Activated CD4-positive, CD25-positive, alpha-beta regulatory T cell treated with anti-CD3 and anti-CD28 coated beads, Interleukin-2, amount 50 U/mL, for 72 hours (primary cell): ENCODE results near the gene AGBL3.

ENCODE experiments used
- DNase-seq: peaks from one replicate; pipeline ENCODE4 v3.0.0; 2021

Gene AGBL3

DNA sequence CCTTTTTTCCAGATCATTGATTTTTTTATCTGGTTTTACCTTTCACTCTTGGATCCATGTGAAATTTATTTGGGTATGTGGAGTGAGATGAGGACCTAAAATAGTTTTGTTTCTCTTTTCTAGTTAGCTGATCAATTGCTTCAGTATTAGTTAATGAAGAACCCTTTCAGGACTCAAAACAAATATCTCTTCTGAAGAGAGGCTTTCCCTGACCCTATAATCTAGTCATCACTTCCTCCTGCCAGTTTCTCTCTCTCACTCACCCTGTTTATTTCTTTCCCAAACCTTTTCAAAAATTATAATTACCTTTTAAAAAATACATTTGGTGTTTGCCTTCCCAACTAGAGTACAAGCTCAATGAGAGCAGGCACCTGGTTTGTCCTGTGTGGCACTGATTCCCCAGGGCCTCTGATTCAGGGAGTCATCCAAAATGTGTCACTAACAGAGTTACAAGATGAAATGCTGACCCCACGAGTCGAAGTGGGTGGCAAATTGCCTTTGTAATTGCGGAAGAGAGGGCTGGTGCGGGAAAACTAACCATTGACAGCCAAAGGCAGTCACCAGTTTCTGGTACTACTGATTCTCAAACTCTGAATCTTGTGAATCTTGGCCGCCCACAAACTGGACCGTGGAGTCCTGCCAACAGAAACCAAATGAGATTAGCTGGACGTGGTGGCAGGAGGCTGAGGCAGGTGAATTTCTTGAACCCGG is 163.9 kb downstream of the AGBL3 start:
- no peak for DNase-seq

GRCh38 chr7:135151132-135151531 is 164.8 kb downstream of the AGBL3 start:
- no peak for DNase-seq

DNA sequence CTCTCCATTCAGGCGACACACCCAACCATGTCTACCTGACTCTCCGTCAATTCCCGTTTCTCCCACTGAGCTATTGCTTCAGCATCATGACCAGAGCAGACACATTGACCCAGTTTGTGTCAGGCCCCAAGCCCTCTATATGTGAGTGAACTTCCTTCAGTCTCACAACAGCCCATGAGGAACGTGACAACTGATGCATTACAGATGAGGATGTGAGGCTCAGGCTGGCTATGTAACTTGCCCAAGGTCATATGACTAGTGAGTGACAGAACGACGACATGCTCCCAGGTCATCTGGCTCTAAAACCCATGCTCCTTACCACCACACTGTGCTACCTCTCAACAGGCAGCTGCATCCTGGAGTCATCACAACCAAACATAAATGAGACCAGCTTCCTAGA is 165.2 kb downstream of the AGBL3 start:
- DNase-seq, result no peak

- no peak for DNase-seq
Observed at GRCh38 chr7:135152442-135152841, 166.1 kb downstream of the AGBL3 start.

GRCh38 chr7:135154734-135155133 is 168.4 kb downstream of the AGBL3 start:
- DNase-seq, result no peak

DNA sequence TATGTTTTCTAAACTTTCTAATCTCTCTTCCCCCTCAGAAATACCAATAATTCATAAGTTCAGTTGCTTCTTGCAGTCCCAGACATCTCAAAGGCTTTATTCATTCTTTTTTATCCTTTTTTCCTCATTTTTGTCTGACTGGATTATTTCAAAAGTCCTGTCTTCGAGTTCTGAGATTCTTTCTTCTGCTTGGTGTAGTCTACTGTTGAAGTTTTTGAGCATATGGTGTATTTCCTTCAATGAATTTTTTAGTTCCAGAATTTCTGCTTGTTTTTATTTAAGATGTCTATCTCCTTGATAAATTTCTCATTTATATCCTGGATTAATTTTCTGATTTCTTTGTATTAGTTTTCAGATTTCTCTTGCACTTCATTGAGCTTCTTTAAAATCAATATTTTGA is 170.0 kb downstream of the AGBL3 start:
- no peak for DNase-seq

GRCh38 chr7:135158141-135158655 is 171.9 kb downstream of the AGBL3 start:
- no peak for DNase-seq

- DNase-seq, result no peak
Observed at GRCh38 chr7:135158874-135159273, 172.6 kb downstream of the AGBL3 start.

DNA sequence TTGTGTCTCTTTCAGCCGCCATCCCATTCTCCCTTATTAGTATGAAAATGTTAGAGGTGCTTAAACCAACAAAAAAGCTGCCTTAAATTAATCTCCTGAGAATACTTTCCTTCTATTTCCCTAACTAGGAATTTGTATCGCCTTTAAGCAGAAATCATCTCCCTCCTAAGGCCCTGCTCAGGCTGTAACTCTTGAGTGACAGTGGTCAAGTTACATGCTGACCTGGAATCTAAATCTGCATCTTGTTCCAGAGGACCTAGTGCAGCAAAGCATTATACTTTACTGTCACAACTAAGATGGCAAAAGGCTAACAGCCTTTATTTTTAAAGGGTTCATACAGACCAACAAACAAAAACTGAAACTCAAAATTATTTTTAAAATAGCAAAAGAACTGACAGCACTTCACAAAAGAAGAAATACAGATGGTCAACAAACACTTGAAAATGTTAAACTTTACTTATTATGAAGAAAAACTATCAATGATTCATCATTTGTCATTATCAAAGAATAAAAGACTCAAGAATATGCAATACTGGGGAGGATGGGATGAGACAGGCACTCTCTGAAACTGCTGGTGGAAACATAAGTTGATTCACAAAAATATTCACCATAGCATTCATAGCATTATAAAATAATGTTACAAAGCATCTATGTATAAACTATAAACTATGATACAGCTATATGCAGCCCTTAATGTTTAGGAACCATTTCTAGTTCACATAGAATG is 173.2 kb downstream of the AGBL3 start:
- no peak for DNase-seq

- DNase-seq, result no peak
Observed at GRCh38 chr7:135160098-135160857, 174.0 kb downstream of the AGBL3 start.

- no peak for DNase-seq
Observed at GRCh38 chr7:135160858-135161653, 174.7 kb downstream of the AGBL3 start.

DNA sequence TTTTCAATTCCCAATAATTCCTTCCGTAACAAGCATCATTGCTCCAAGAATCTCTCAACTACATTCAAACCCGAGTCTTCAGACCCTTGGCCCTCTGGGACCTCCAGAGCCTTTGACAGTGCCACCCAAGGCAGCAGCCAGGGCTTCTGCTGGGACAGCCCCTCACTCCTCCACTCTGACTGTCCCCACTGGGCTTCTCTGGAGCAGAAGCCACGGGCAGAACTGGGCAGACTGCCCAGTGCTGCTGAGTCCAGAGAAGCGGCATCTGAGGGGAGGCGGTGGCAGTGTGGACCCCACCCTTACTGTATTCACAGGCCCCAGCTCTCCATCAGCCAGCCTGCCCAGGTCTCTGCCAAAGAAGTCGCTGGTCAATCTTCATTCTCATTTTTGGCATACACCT is 175.4 kb downstream of the AGBL3 start:
- no peak for DNase-seq

DNA sequence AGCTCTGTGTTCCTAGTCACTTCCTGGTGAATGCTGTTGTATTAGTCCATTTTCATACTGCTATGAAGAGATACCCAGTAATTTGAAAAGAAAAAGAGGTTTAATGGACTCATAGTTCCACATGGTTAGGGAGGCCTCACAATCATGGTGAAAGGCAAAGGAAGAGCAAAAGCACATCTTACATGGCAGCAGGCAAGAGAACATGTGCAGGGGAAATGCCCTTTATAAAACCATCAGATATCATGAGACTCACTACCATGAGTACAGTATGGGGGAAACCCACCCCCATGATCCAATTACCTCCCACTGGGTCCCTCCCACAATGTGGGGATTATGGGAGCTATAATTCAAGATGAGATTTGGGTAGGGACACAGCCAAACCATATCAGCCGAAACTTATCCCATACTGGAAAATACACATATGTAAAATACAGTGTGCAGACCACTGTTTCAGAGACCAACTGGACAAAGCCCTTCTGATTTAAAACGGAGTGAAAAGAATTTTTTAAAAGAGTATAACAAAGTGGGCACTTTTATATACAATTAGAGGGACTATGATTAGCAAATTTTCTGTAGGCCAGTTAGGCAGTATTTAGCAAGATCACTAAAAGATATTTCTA is 176.2 kb downstream of the AGBL3 start:
- DNase-seq, result no peak

GRCh38 chr7:135164357-135165061 is 178.2 kb downstream of the AGBL3 start:
- DNase-seq, result no peak

- DNase-seq, result no peak
Observed at GRCh38 chr7:135165862-135166261, 179.6 kb downstream of the AGBL3 start.

DNA sequence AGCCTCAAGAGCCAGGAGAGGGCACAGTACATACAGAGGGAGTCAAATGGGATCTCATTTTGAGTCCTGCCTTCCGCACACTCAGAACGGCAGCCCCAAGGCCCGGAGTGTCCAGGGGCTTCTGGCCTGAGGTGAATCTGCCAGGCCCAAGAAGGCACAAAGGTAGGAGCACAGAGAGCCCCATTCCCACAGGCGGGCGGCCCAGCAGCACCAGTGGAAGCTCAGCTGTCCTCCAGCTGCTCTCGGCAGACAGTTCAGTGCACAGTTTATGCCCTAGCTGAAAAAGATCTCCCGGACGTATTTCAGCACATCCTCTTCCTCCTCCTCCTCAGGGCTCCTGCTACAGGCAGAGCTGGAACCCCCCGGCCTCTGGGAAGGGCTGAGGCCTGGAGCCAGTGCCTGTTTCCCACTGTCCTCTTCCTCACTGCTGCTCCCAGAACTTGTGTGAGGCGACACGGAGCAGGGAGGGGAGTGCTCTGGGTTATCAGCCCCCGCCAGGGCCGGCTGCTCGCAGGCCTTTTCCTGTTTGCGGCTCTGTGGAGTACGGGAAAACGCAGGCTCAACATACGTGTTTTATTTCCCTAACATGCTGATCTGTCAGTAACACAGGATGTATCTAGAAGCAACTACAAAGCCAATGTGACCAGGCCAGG is 180.2 kb downstream of the AGBL3 start:
- no peak for DNase-seq

DNA sequence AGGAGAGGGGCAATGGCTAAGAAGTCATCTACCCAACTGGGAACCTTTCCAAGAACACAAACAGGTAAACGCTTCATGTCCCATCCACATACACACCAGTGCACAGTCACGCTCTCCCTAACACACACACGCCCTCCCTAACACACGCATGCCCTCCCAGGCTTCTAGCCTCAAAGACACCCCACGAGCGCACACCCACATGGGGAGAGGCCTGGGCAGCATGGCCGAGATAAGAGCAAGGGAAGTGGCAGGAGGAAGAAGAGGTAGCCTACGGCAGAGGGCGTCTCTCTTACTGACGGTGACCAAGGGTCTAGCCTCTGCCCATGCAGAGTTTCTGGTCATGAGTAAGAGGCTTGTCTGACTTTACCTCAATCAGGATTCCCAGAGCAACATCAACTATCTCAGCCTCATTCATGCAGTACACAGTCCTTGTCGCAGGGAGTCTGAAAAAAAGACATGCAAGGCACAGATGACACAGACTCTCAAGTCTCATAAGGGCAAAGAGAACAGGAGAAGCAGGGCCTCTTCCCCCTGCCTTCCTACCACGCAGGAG is 181.1 kb downstream of the AGBL3 start:
- no peak for DNase-seq

DNA sequence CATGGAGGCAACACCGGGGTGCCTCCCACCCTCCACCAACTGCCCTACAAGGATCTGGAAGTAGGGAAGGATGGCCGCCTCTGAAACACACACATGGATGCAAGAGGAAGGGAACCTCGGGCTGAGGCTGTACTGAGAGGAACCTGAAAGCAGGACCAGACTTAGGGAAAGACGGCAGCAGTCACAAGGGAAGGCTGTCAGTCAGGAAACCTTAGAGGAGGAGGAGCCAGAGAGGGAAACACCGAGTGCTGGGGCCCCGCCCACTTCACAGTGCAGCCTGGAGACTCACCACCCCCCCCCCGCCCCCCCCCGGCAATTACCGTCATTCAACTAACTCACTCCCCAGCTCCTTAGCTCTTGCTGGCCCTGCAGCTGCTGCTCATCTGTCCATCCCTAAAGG is 181.7 kb downstream of the AGBL3 start:
- no peak for DNase-seq

DNA sequence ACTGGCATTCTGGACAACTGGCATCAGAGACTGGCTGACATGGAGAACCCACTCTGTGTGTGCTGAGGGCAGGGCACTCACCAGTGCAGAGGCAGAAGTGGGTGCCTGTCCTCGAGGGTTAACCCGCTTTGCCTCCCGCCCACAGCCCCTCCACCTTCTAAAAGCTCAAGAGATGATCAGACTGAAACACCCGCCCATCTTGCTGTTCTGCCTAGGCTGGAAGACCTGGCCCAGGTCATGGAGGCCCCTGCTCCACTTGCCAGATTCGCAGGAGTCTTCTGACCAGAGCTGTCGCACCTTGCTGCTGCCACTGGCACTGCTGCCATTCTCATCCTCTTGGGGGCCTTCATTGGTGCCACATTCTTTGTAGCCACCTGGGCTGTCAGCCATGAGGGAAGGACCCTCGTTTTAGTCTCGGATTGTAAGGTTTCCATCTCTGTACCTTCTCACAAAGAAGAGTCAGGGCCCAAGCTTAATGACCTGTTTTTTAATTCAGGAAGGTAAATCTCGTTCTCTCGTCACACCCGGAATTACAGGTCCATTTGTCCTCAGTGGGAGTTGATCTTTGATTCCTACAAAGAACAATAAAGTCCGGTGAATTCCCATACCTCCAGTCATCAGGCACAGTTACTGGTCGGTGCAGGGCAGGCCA is 182.3 kb downstream of the AGBL3 start:
- DNase-seq, result no peak
